Jurkat, Clone E6-1 (cell line): ENCODE measurements around the gene NCAPD3.
A peak's percentile ranks its signal among the peaks of the same experiment; 100 is the strongest.
"Not testable (repeated sequence)": the region's sequence is repeated elsewhere in the genome, so short reads cannot be mapped to it uniquely, and the experiment has no call there.

ENCODE experiments used
- DNase-seq: peaks from one replicate; pipeline ENCODE4 v3.0.0-alpha.2; 2011; ENCODE audit warnings: low read depth, low spot score
- H3K4me3 ChIP-seq: 2 replicates; pipeline ENCODE4 v1.5.1; 2011; ENCODE audit warnings: mild to moderate bottlenecking, low read length, control low read depth, moderate library complexity

Gene NCAPD3

DNA sequence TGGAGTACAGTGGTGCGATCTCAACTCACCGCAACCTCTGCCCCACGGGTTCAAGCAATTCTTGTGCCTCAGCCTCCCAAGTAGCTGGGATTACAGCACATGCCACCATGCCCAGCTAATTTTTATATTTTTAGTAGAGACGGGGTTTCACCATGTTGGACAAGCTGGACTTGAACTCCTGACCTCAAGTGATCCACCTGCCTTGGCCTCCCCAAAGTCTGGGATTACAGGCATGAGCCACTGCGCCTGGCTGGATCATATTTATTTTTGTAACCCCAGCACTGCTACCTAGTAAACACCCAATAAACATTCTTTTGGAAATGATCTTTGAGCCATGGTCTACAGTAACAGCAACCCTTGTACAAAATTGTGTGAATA lies 31.4 kb upstream of the NCAPD3 start:
- not testable (repeated sequence) for H3K4me3 ChIP-seq

DNA sequence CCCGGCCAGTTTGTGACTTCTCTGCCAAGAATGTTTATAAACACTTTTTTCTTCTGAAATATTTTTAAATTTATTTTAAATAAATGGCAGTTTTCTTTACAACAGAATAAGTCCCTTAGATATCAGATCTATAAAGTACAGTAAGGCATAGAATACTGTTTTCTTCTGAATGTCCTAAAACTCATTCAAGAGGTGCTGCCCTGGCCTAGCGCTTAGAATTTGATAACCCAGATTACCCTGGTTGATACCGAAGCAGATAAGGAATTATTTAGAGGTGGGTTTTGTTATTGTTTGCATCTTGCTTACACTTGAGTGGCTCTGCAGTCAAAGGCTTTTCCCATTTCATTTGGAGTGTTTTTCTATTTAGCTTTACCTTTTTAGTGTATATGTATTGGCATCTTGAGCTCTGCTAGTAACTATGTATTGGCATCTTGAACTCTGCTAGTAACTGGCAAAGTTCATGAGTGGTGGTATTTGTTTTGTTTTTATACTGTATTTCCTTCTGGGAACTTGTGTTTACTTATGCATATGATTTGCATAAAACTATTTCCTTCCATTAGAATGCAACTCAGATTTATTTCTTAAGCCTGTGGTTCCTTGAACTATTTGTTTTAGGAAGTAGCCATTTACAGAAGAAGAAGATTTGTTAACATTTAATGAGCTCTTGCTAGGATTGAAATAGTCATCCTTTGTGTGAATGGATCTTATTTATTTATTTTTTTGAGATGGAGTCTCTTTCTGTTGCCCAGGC lies 30.8 kb upstream of the NCAPD3 start:
- DNase-seq = no peak
- peak overlapping the region; percentile 84 for H3K4me3 ChIP-seq

More for the DNA sequence above, 31.4 kb upstream of the NCAPD3 start:
- DNase-seq = not testable (repeated sequence)

- peak; percentile 98 for DNase-seq
- peak within 1 kb of the TSS; percentile 84 for H3K4me3 ChIP-seq
Observed at GRCh38 chr11:134253188-134253993, 29.6 kb upstream of the NCAPD3 start, which contains the start of the genes ACAD8 and THYN1. TSS of gene ACAD8 (plus strand) at chr11:134253568. CDS start at chr11:134253601, 33 bp downstream. TSS of gene THYN1 (minus strand) at chr11:134253352. CDS start at chr11:134252882, 470 bp downstream.

DNA sequence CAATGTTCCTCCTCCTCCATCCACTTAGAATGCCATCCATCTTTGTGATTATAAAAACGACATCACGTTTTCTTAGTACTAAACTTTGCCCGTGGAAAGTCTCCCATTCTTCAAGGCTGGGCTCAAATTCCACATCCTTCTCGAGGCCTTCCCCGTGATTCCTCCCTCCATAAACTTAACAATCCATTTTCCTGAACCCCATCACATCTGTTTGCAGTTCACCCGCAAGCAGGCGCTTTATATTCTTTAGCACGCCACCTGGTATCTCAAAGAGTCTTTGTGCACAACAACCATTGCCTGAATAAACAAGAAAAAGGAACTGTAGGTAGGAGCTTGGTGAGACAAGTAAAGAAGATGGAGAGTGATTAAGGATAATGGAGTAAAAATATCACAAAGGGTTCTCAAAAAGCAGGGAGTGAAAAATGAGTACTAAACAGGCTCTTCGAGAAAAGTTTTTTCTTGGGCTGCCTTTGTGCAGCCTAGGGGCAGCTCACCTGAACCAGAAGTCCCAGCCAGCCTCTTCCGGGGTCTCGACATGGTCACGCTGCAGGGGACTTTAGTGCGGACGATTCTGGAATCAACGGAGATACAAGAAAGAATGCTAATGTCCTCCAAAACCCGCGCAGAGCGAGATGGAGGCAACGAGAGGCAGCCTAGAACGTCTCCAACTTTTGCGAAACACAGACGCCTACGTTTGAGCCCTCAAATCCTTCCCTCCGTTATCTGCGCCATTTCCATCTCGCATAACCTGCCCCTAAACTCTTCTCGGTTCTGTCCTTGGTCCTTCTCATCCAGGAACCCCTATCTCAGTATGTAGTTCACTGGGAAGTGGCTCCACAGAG lies 28.8 kb upstream of the NCAPD3 start:
- H3K4me3 ChIP-seq = peak overlapping the region; percentile 84
- DNase-seq = no peak

DNA sequence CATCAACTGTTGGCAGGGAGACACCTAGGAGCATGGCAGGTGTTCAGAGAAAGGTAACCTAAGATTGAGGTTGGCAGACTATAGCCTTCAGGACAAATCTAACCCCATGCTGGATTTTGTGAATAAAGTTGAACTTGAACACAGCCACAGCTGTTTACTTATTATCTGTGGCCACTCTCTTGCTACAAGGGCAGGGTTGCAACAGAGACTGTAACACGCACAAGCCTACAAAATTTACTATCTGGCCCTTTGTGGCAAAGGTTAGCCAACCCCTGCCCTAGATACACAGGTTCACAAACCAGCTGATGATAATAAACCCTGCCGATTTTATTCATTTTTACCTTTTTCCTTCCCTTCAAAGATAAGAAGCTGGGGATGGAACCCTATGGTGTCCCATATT lies 26.9 kb upstream of the NCAPD3 start:
- no peak overlapping the region for H3K4me3 ChIP-seq
- no peak for DNase-seq

DNA sequence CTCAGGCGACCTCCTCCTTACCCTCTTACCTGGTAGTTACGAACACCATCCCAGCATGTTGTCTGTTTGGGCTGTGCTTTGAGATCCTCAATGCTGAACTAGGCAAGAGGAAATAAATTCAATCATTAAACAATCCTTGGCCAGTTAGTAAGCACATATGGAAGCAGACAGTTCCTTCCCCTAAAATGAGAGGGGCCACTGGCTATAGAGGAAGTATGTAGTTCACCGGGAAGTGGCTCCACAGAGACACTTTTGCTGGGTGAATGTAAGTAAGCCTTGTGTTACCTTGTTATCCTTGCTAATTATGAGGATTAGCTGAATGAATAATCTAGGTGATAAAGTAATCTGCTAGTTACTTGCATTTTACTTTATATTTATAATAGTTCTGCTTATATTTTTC lies 26.5 kb upstream of the NCAPD3 start:
- no peak for DNase-seq
- H3K4me3 ChIP-seq = no peak overlapping the region

DNA sequence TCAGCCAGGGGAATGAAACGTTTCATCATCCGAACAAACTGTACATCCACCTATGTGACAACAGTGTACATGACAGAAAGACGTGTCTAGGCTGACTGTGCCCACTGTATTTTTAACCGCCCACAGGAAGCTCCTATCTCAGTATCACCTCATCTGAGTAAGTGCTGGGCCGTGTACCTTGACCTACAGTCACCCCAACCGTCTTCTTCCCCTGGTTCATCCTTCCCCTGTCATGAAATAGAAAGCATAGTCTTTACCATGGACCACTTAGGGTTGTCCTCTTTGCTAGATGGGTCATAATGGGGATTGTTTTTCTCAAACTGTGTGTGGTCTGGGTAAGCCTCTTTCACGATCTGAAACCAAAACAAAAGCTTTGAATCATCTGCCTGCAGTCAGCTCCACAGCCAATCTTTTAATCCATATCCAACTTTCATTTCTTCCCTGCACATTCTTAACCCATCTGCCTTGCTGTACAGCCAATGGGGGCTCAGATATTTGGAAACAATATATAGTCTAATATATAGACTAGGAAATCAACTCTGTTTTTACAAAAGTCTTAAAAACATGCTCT lies 25.2 kb upstream of the NCAPD3 start:
- H3K4me3 ChIP-seq = no peak overlapping the region
- no peak for DNase-seq

DNA sequence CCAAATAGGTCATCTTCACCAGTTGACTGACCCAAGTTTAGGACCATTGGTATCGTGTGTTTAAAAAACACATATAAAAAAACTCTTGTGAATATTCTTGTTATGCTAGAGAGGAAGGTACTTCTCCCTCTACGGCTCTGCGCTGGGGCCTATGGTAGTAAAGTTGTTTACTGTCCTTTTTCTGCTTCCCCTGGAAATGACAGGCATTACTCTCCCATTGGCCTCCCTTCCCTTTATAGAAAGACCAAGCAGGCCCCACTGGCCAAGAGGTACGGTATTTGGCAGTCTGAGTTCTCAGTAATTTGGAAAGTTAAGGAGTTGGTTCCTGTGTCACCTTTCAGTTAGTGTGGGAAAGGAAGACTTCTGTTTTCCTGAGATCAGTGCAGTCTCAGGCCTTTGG lies 22.9 kb upstream of the NCAPD3 start:
- no peak overlapping the region for H3K4me3 ChIP-seq
- no peak for DNase-seq

GRCh38 chr11:134246100-134246499 lies 22.3 kb upstream of the NCAPD3 start:
- no peak for DNase-seq
- no peak overlapping the region for H3K4me3 ChIP-seq

- H3K4me3 ChIP-seq = no peak overlapping the region
- no peak for DNase-seq
Observed at GRCh38 chr11:134245434-134245833, 21.7 kb upstream of the NCAPD3 start.

GRCh38 chr11:134244593-134244992 lies 20.8 kb upstream of the NCAPD3 start:
- DNase-seq = peak; percentile 45
- H3K4me3 ChIP-seq = no peak overlapping the region

DNA sequence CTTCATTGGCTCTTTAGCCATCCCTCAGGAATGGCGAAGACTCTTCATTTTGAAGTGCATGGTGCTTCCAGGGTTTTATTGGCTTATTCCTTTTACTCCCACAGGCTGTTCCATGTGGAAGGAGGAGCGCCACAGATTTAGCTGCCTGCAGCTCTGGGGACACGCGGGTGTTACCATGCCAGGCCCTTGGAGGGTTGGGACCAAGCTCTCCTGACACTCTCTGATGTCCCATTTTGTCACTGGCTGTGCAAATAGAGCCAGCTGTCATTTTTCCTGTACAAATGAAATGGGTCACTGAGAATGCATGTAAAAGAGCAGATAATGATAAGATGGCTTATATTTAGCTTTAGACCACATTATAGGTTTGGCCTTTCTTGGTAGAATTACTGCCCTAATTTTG lies 20.1 kb upstream of the NCAPD3 start:
- no peak overlapping the region for H3K4me3 ChIP-seq
- DNase-seq = no peak

DNA sequence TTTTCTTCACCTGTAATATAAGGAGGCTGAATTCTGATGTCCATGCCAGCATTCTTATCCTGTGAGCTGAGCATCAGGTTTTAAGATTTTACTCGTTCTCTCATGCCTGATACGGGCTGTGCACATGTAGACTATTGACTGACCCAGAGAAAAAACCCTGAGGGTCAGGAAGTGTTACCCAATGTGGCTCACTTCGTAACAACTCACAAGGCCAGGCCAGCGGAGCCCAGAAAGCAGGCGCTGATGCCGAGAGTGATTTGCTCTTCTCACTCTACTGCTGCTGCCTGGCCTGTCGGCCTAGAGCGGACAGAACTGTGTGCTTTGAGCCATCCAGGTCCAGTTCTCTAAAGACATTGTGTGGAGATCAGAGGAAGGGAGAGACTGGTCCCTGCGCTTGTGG lies 18.6 kb upstream of the NCAPD3 start:
- no peak for DNase-seq
- no peak overlapping the region for H3K4me3 ChIP-seq

DNA sequence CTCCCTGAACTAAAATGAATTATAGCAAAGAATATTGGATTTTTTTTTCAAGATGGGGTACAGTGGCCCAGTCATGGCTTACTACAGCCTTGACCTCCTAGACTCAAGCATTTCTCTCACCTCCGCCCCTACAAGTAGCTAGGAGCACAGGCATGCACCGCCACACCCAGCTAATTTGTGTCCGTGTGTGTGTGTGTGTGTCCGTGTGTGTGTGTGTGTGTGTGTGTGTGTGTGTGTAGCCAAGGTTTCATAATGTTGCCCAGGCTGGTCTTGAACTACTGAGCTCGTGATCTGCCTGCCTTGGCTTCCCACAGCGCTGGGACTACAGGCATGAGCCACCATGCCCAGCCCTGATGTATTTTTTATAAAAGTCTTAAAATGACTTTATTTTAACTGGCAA lies 16.8 kb upstream of the NCAPD3 start:
- no peak for DNase-seq

GRCh38 chr11:134238956-134239355 lies 15.2 kb upstream of the NCAPD3 start:
- no peak overlapping the region for H3K4me3 ChIP-seq
- no peak for DNase-seq

More for the DNA sequence above, 16.8 kb upstream of the NCAPD3 start:
- no peak overlapping the region for H3K4me3 ChIP-seq

DNA sequence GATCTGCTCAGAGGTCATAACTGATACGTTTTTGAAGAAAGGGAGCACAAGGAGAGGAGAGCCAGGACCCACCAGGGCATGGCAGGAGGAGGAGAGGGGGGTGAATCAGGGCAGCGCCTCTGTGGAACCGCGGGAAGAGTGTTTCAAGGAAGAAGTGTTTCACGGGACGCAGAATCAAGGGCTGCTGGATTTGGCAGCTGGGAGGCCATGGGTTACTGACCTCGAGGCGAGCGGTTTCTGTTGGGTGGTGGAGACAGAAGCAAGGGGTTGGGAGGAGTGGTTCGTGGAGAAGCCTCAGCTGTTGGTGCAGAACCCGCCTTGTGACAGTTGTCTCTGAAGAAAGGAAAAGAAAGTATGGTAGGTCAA lies 13.8 kb upstream of the NCAPD3 start:
- no peak overlapping the region for H3K4me3 ChIP-seq
- no peak for DNase-seq

- H3K4me3 ChIP-seq = no peak overlapping the region
- DNase-seq = no peak
Observed at GRCh38 chr11:134236834-134237556, 13.2 kb upstream of the NCAPD3 start.

DNA sequence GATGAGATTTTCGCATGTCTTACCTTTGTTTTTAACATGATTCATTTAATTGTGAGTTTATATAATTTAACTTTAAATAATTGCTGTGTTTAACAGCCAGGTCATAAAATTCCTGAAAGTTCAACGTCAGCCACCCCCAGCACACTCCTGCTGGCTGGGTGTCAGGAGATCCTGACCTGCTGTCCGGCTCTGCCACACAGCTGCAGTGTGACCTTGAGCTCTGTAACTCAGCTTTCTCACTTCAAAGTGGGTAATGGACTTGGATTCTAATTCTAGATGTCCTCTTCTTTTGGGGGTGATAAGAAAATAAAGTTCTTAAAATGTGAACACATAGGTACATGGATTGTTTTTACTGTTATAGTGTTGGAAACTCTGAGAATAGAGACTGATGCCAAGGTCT lies 11.6 kb upstream of the NCAPD3 start:
- DNase-seq = no peak

DNA sequence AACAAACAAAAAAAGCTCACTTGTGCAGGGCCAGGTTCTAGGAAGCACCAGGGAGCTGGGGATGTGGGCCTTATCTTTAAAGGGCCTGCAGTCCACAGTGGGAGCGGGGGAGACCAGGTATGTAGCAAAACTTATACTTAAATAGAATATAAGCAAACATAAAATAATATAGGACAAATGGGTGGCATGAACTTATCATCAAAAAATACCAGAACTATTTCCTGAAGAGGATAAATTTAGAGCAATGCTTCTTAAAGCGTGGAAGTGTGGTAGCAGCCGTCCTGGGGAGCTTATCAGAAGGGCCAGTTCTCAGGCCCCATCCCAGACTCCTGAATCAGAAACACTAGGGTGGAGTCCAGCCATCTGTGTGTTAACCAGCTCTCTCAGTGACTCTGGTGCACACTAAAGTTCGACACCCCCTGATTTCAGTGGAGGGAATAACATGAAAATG lies 10.0 kb upstream of the NCAPD3 start:
- DNase-seq = no peak
- H3K4me3 ChIP-seq = no peak overlapping the region

More for the DNA sequence above, 11.6 kb upstream of the NCAPD3 start:
- H3K4me3 ChIP-seq = no peak overlapping the region
